Esophagus squamous epithelium (tissue), 4 donors: ENCODE measurements around the gene GBF1.

Experiments
- POLR2A ChIP-seq, 4 donors: fragments of 450-650 bp; IDR thresholded peaks; one replicate each; pipeline ENCODE4 v1.6.1; 2017; ENCODE audit warnings: antibody characterized with exemption in 4 of 4, mild to moderate bottlenecking in 4 of 4, moderate library complexity in 3 of 4
- TF ChIP-seq, protein P1 (sequence below), 6 experiments: fragments of 450-650 bp in 4 of 6; fragments of 200-600 bp in 2 of 6; sonication (generic) in 2 of 6; IDR thresholded peaks; one replicate each; pipeline ENCODE4 v1.5.1; 2016 to 2019; ENCODE audit warnings: antibody characterized with exemption in 6 of 6, mild to moderate bottlenecking in 4 of 6, moderate library complexity in 4 of 6

DNA sequence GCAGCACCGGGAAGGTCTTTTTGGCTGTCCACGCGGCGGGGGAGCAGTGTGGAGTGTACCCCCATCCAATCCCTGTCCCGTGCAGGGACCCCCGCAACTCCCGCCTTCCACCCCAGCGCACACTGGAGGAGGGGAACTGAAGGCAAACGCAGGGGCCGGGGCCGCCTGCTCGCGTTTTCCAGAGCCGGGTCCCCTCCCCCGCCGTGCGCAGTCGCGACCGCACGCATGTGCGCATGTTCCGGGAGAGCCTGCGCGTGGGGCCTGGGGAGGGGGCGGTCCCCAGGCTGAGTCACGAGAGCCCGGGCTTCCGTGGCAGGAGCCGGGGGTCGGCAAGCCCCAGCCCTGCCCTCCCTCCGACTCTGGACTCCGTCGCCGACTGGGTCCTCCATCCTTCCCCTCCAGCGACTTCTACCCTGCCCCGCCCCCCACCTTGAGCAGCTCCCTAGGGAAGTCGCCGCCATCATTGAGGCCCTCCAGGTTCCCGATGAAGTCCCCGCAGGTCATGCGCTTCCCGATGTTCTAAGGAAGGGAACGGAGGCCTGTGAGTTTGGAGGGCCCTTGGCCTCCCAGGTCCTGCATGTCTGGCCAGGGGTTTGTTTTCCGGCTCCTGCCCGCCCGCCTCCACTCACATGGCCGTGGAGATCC is 165.2 kb downstream of the GBF1 start:
- TF ChIP-seq, protein P1, sequence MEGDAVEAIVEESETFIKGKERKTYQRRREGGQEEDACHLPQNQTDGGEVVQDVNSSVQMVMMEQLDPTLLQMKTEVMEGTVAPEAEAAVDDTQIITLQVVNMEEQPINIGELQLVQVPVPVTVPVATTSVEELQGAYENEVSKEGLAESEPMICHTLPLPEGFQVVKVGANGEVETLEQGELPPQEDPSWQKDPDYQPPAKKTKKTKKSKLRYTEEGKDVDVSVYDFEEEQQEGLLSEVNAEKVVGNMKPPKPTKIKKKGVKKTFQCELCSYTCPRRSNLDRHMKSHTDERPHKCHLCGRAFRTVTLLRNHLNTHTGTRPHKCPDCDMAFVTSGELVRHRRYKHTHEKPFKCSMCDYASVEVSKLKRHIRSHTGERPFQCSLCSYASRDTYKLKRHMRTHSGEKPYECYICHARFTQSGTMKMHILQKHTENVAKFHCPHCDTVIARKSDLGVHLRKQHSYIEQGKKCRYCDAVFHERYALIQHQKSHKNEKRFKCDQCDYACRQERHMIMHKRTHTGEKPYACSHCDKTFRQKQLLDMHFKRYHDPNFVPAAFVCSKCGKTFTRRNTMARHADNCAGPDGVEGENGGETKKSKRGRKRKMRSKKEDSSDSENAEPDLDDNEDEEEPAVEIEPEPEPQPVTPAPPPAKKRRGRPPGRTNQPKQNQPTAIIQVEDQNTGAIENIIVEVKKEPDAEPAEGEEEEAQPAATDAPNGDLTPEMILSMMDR (IDR thresholded peaks at IDR 0.05): no peak
- TF ChIP-seq POLR2A (IDR thresholded peaks at IDR 0.05): no peak
